B cell (primary cell): Measurements from ENCODE around the gene SOAT2. TPM values are rescaled to one million over a fixed set of nuclear protein-coding genes. Genes with fewer than 3 reads are reported as not detected.
"Not testable (repeated sequence)": the region's sequence is repeated elsewhere in the genome, so short reads cannot be mapped to it uniquely, and the experiment has no call there.

Source experiments
- ATAC-seq: fragments of 200-7000 bp; cut with Tn5 transposase; one replicate; pipeline ENCODE4 v1.10.0; 2021; ENCODE audit warnings: low read depth, mild to moderate bottlenecking, moderate number of reproducible peaks, moderate library complexity
- CTCF ChIA-PET: fragments of 350-600 bp; sonication (Branson Sonifier 250); formaldehyde crosslinking; loops from one replicate; lab custom pipeline; 2021; ENCODE audit warnings: antibody characterized with exemption, inconsistent platforms; lab: Charles Lee
- POLR2A ChIA-PET: fragments of 350-600 bp; sonication (Branson Sonifier 250); formaldehyde crosslinking; loops from one replicate; lab custom pipeline; 2021; ENCODE audit warnings: antibody characterized with exemption; lab: Charles Lee
- DNase-seq: peaks from one replicate; pipeline ENCODE4 v3.0.0; 2013
- H2AFZ ChIP-seq: 2 replicates; pipeline ENCODE4 v1.6.1; 2012; ENCODE audit warnings: mild to moderate bottlenecking, low read depth, low read length; ENCODE audit not compliant: insufficient read depth, poor library complexity, severe bottlenecking
- H3K27ac ChIP-seq, 2 donors: 1 replicate in 1 of 2; 2 replicates in 1 of 2; pipeline ENCODE4 v1.5.1; 2012 to 2013; ENCODE audit warnings: low read length in 2 of 2, mild to moderate bottlenecking in 2 of 2, moderate library complexity in 1 of 2
- H3K27me3 ChIP-seq, 4 experiments: fragments of 200-600 bp in 1 of 4; sonication (generic) in 1 of 4; replicated peaks in 1 of 4; 1 replicate in 2 of 4; 2 replicates in 2 of 4; pipeline versions ENCODE4 v1.6.1 to v1.7.0; 2013 to 2016; ENCODE audit warnings: low read length in 3 of 4, mild to moderate bottlenecking in 2 of 4, mixed read lengths in 1 of 4, moderate library complexity in 1 of 4; ENCODE audit not compliant: insufficient read depth in 4 of 4, control insufficient read depth in 3 of 4; ENCODE audit errors: control extremely low read depth in 1 of 4
- H3K36me3 ChIP-seq, 2 experiments: replicated peaks in 1 of 2; 1 replicate in 1 of 2; 2 replicates in 1 of 2; pipeline versions ENCODE4 v1.6.1 to v1.7.1; 2013; ENCODE audit warnings: low read length in 1 of 2; ENCODE audit not compliant: insufficient read depth in 2 of 2, control insufficient read depth in 1 of 2; ENCODE audit errors: control extremely low read depth in 1 of 2, extremely low read depth in 1 of 2
- H3K4me1 ChIP-seq, 2 donors: fragments of 200-600 bp in 1 of 2; sonication (generic) in 1 of 2; 1 replicate in 1 of 2; 2 replicates in 1 of 2; pipeline versions ENCODE4 v1.5.1 to v1.6.1; 2013 to 2017; ENCODE audit warnings: low read length in 2 of 2; ENCODE audit not compliant: control insufficient read depth in 2 of 2, insufficient read depth in 2 of 2
- H3K4me2 ChIP-seq: replicated peaks from 2 replicates; pipeline ENCODE3; 2012; ENCODE audit warnings: mild to moderate bottlenecking, low read depth, low read length; ENCODE audit not compliant: poor library complexity, severe bottlenecking
- H3K4me3 ChIP-seq, 5 experiments: fragments of 200-600 bp in 1 of 5; sonication (generic) in 1 of 5; 1 replicate in 3 of 5; 2 replicates in 2 of 5; pipeline versions ENCODE4 v1.5.1 to v1.7.0; 2011 to 2016; ENCODE audit warnings: low read length in 4 of 5, mild to moderate bottlenecking in 4 of 5, low read depth in 2 of 5, control low read depth in 1 of 5, moderate library complexity in 1 of 5; ENCODE audit not compliant: insufficient read depth in 1 of 5; ENCODE audit errors: control extremely low read depth in 1 of 5, extremely low read depth in 1 of 5
- H3K79me2 ChIP-seq: fragments of 200-600 bp; sonication (generic); one replicate; pipeline ENCODE4 v1.6.0; 2016; ENCODE audit warnings: low read length; ENCODE audit not compliant: control insufficient read depth, insufficient read depth
- H3K9ac ChIP-seq: fragments of 200-600 bp; sonication (generic); 2 replicates; pipeline ENCODE4 v1.6.1; 2017; ENCODE audit warnings: mild to moderate bottlenecking, low read length, moderate library complexity
- H3K9me3 ChIP-seq, 3 donors: one replicate each; pipeline versions ENCODE4 v1.6.1 to v1.7.1; 2013; ENCODE audit warnings: low read length in 2 of 3; ENCODE audit not compliant: control insufficient read depth in 2 of 3, insufficient read depth in 1 of 3; ENCODE audit errors: control extremely low read depth in 1 of 3
- H4K20me1 ChIP-seq: 2 replicates; pipeline ENCODE4 v1.6.0; 2012; ENCODE audit warnings: mild to moderate bottlenecking, low read length; ENCODE audit not compliant: insufficient read depth, control insufficient read depth, poor library complexity, severe bottlenecking
- H3K27ac Mint-ChIP-seq: one replicate; pipeline ENCODE4 v1.8.0; 2021; ENCODE audit warnings: mixed read lengths
- H3K27me3 Mint-ChIP-seq: one replicate; pipeline ENCODE4 v1.8.0; 2021; ENCODE audit warnings: mixed read lengths
- H3K4me1 Mint-ChIP-seq: one replicate; pipeline ENCODE4 v1.8.0; 2021; ENCODE audit warnings: mixed read lengths
- H3K4me3 Mint-ChIP-seq: one replicate; pipeline ENCODE4 v1.8.0; 2021; ENCODE audit warnings: mixed read lengths
- H3K9me3 Mint-ChIP-seq: one replicate; pipeline ENCODE4 v1.8.0; 2022; ENCODE audit warnings: mixed read lengths; ENCODE audit not compliant: insufficient read depth
- CTCF ChIP-seq: fragments of 200-600 bp; IDR thresholded peaks from one replicate; pipeline ENCODE4 v1.8.0; 2022; ENCODE audit warnings: antibody characterized with exemption, mild to moderate bottlenecking
- EZH2 ChIP-seq: IDR thresholded peaks from 2 replicates; pipeline ENCODE4 v1.6.1; 2012; ENCODE audit warnings: borderline replicate concordance, low read depth, mild to moderate bottlenecking, moderate library complexity, low read length; ENCODE audit not compliant: insufficient read depth, poor library complexity, severe bottlenecking
- WGBS: methylation state at CpG from one replicate; pipeline ENCODE4 v1.1.5; 2013; ENCODE audit warnings: missing lambda C conversion rate; ENCODE audit not compliant: insufficient coverage; 5-methylcytosine and 5-hydroxymethylcytosine counted together
- intact Hi-C: fragments of 100-400 bp; cut with micrococcal nuclease; formaldehyde crosslinking; loops from one replicate; pipeline ENCODE4 v1.10.0; 2022
- polyA plus RNA-seq: library from polyadenylated mRNA; depleted of rRNA; stranded (reverse); fragments of >200 nt; gene quantifications from 2 replicates; pipeline ENCODE4 v1.2.3, GENCODE V29; 2012
- total RNA-seq, 2 donors: library from RNA; stranded (reverse); fragments of 120-200 nt in 1 of 2; gene quantifications; 1 replicate in 1 of 2; 2 replicates in 1 of 2; pipeline versions ENCODE4 v1.2.3 to v1.2.4, GENCODE V29; 2013 to 2022

SOAT2 gene
- total and polyA plus RNA-seq, 2 donors (not counting 1 experiment from before 2014, with no cell fraction given) = 0.31 TPM; not detected in 1

GRCh38 chr12:53161119-53161911 is 58.0 kb downstream of the SOAT2 start:
- Histone ChIP-seq H3K27me3 (no peaks in the 10 kb centered on the region), H3K36me3 (no peaks in the 10 kb centered on the region), H4K20me1 (no peaks in the 10 kb centered on the region), H3K4me1 (peaks cover 4 to 8% of the 10 kb centered on the region in 2 donors), H3K9me3 (no peaks in the 10 kb centered on the region), H3K79me2 (no peaks in the 10 kb centered on the region), H2AFZ (no peak overlapping the region), H3K4me3 (no peak overlapping the region), H3K27ac (no peak overlapping the region), H3K4me2 (no peak overlapping the region), H3K9ac (no peak overlapping the region)
- no peak overlapping the region for H3K27ac Mint-ChIP-seq
- 100% methylated on average over 4 of the region's 8 CpGs for whole genome bisulfite sequencing
- H3K9me3 Mint-ChIP-seq = no peaks in the 10 kb centered on the region
- CTCF ChIA-PET = interaction anchor here (1.0 to 8.4 kb wide), 17 partner anchors 13 to 513 kb away, joined by 4 to 141 read pairs (median 18); partner anchors contain the start of genes AAAS, CSAD, ESPL1 and ITGB7
- intact Hi-C loops = no loop called here
- DNase-seq (no peak), ATAC-seq (no peak)
- no peak overlapping the region for H3K4me3 Mint-ChIP-seq
- H3K27me3 Mint-ChIP-seq = no peaks in the 10 kb centered on the region
- TF ChIP-seq EZH2 (no peak), CTCF (no peak)
- POLR2A ChIA-PET = interaction anchor here (0.6 kb wide), 1 partner anchor 19 kb away, joined by 4 read pairs; the partner anchor contains the start of genes CSAD and ZNF740
- peaks cover 4% of the 10 kb centered on the region for H3K4me1 Mint-ChIP-seq

- H3K27ac ChIP-seq, H3K36me3 ChIP-seq, H3K4me3 ChIP-seq, H3K9me3 ChIP-seq, H3K4me1 Mint-ChIP-seq, ATAC-seq, H2AFZ ChIP-seq, H3K27me3 Mint-ChIP-seq, H3K79me2 ChIP-seq, intact Hi-C loops, H3K27ac Mint-ChIP-seq, H3K4me2 ChIP-seq, H3K4me3 Mint-ChIP-seq, H3K27me3 ChIP-seq, DNase-seq, H3K9me3 Mint-ChIP-seq, H3K4me1 ChIP-seq, POLR2A ChIA-PET, H4K20me1 ChIP-seq, H3K9ac ChIP-seq: not testable (repeated sequence)
- no CpG with 5 or more reads among the region's 2 CpGs for WGBS
- CTCF ChIA-PET = interaction anchor here (4.1 to 8.4 kb wide), 4 partner anchors 16 to 118 kb away, joined by 18 to 141 read pairs (median 44); partner anchors contain the start of genes CSAD, ESPL1, ITGB7 and ZNF740
Measured at GRCh38 chr12:53163008-53163407, 59.7 kb downstream of the SOAT2 start.
